Prostate gland (tissue), 2 donors: ENCODE data around the gene SHFL. TPM values are rescaled to one million over a fixed set of nuclear protein-coding genes. Genes with fewer than 3 reads are reported as not detected.

Experiments
- DNase-seq: peaks from one replicate; pipeline ENCODE4 v3.0.0-alpha.2; 2019; ENCODE audit warnings: low spot score
- H3K27ac ChIP-seq, 2 donors: fragments of 200-600 bp; sonication (generic); 2 replicates each; pipeline ENCODE4 v1.5.1; 2017 to 2019
- H3K27me3 ChIP-seq: fragments of 200-600 bp; sonication (generic); replicated peaks from 2 replicates; pipeline ENCODE4 v1.5.1; 2019; ENCODE audit not compliant: insufficient read depth
- H3K36me3 ChIP-seq, 2 donors: fragments of 200-600 bp; sonication (generic); 1 replicate in 1 of 2; 2 replicates in 1 of 2; pipeline versions ENCODE4 v1.5.1 to v1.8.1; 2017 to 2019
- H3K4me1 ChIP-seq: fragments of 200-600 bp; sonication (generic); replicated peaks from 2 replicates; pipeline ENCODE4 v1.5.1; 2019
- H3K4me3 ChIP-seq, 2 donors: fragments of 200-600 bp; sonication (generic); 2 replicates each; pipeline ENCODE4 v1.5.1; 2017 to 2019
- H3K9me3 ChIP-seq: fragments of 200-600 bp; sonication (generic); 2 replicates; pipeline ENCODE4 v1.5.1; 2017
- POLR2A ChIP-seq: fragments of 450-650 bp; IDR thresholded peaks from one replicate; pipeline ENCODE4 v1.6.1; 2016; ENCODE audit warnings: antibody characterized with exemption, mild to moderate bottlenecking
- POLR2AphosphoS5 ChIP-seq: sonication (generic); formaldehyde crosslinking; IDR thresholded peaks from one replicate; pipeline ENCODE4 v1.6.1; 2017; ENCODE audit warnings: antibody characterized with exemption
- WGBS: methylation state at CpG from one replicate; pipeline ENCODE4 v1.1.5; 2018; 5-methylcytosine and 5-hydroxymethylcytosine counted together
- intact Hi-C: fragments of 100-400 bp; cut with DNase I; formaldehyde crosslinking; loops from one replicate; pipeline ENCODE4 v1.14.2; 2022
- total RNA-seq, 2 donors: library from RNA; depleted of rRNA; stranded (reverse); fragments of >200 nt; gene quantifications; one replicate each; pipeline ENCODE4 v1.1.0, GENCODE V29; 2016
- TF ChIP-seq, protein P1 (sequence below), 4 experiments: fragments of 200-600 bp in 2 of 4; fragments of 450-650 bp in 2 of 4; sonication (generic) in 2 of 4; IDR thresholded peaks; 1 replicate in 3 of 4; 2 replicates in 1 of 4; pipeline ENCODE4 v1.5.1; 2016 to 2019; ENCODE audit warnings: antibody characterized with exemption in 4 of 4, mild to moderate bottlenecking in 2 of 4, moderate library complexity in 2 of 4

SHFL gene
- total RNA-seq, 2 donors from 2014 or later: 23.5 to 36.0 TPM

DNA sequence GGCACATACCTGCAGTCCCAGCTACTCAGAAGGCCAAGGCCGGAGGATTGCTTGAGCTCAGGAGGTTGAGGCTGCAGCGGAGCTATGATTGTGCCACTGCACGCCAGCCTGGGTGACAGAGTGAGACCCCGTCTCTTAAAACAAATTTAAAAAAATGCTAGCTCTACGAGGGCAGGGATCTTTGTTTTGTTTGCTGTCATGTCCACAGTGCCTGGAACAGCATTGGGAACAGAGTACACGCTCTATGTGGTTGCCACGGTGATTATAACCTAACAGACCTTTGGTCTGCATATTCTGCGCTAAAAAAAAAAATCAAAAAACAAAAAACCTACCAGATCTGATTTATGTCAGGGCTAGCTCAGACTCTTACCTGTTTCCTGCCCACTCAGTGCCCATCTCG, 2.2 kb upstream of the SHFL start:
- no peaks in the 10 kb centered on the region for H3K36me3 ChIP-seq
- no peaks in the 10 kb centered on the region for H3K27me3 ChIP-seq
- H3K4me3 ChIP-seq: no peak overlapping the region
- H3K27ac ChIP-seq: no peak overlapping the region
- H3K4me1 ChIP-seq: no peaks in the 10 kb centered on the region
- intact Hi-C loops: no loop called here
- 85% methylated on average over 9 of the region's 9 CpGs for WGBS
- H3K9me3 ChIP-seq: no peaks in the 10 kb centered on the region
- no peak for TF ChIP-seq POLR2A
- TF ChIP-seq, protein P1, sequence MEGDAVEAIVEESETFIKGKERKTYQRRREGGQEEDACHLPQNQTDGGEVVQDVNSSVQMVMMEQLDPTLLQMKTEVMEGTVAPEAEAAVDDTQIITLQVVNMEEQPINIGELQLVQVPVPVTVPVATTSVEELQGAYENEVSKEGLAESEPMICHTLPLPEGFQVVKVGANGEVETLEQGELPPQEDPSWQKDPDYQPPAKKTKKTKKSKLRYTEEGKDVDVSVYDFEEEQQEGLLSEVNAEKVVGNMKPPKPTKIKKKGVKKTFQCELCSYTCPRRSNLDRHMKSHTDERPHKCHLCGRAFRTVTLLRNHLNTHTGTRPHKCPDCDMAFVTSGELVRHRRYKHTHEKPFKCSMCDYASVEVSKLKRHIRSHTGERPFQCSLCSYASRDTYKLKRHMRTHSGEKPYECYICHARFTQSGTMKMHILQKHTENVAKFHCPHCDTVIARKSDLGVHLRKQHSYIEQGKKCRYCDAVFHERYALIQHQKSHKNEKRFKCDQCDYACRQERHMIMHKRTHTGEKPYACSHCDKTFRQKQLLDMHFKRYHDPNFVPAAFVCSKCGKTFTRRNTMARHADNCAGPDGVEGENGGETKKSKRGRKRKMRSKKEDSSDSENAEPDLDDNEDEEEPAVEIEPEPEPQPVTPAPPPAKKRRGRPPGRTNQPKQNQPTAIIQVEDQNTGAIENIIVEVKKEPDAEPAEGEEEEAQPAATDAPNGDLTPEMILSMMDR (IDR thresholded peaks at IDR 0.05): no peak
- TF ChIP-seq POLR2AphosphoS5: no peak
- no peak for DNase-seq

DNA sequence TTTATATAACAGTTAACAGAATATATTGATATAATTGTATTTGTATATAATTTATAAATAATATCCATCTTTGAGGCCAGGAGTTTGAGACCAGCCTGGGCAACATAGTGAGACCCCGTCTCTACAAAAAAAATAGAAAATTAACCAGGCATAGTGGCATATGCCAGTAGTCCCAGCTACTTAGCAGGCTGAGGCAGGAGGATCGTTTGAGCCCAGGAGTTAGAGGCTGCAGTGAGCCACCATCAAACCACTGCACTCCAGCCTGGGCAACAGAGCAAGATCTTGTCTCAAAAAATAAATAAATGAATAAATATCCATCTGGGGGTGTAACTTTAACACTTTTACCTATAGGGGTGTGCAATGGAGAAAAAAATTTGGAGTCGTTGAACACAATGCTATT, 1.3 kb upstream of the SHFL start:
- Histone ChIP-seq H3K4me3 (no peak overlapping the region), H3K27ac (no peak overlapping the region), H3K27me3 (no peaks in the 10 kb centered on the region), H3K36me3 (no peaks in the 10 kb centered on the region), H3K9me3 (no peaks in the 10 kb centered on the region), H3K4me1 (no peaks in the 10 kb centered on the region)
- WGBS: 68% methylated on average over 3 of the region's 3 CpGs
- intact Hi-C loops: no loop called here
- TF ChIP-seq, protein P1 (IDR thresholded peaks at IDR 0.05): no peak
- no peak for TF ChIP-seq POLR2A
- no peak for TF ChIP-seq POLR2AphosphoS5
- DNase-seq: no peak

DNA sequence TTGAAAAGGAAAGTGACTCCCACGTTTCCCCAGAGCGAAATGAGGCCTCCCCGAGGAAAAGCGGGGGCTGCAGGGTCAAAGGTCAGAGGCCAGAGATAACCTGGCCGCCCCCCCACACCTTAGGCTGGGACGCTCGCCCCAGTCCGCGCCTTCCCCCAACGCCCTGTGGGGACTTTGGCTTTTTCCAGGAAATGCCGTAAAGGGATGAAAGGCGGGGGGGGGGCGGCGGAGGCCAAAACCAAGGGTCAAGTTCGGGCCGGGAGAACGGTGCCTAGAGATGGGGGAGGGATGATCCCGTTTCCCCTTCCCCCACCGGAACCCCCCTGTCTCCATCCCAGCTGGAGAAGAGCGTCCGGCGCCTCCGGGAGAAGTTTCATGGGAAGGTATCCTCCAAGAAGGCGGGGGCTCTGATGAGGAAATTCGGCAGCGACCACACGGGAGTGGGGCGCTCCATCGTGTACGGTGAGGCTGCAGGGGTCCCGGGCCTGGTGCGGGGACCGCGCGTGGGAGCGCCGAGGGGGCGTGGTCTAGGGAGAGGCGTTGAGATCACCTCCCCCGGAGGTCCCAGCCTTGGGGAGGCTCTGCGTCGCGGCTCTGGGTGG, 575 bp downstream of the SHFL start:
- 4% methylated on average over 43 of the region's 43 CpGs for WGBS
- Histone ChIP-seq H3K27me3 (no peaks in the 10 kb centered on the region), H3K4me3 (peak overlapping the region; percentile 70 to 96), H3K9me3 (no peaks in the 10 kb centered on the region), H3K36me3 (no peaks in the 10 kb centered on the region), H3K4me1 (no peaks in the 10 kb centered on the region), H3K27ac (peak overlapping the region; percentile 85 to 92)
- no peak for DNase-seq
- intact Hi-C loops: no loop called here
- TF ChIP-seq POLR2A (no peak), POLR2AphosphoS5 (no peak)
- TF ChIP-seq, protein P1 (IDR thresholded peaks at IDR 0.05): no peak

DNA sequence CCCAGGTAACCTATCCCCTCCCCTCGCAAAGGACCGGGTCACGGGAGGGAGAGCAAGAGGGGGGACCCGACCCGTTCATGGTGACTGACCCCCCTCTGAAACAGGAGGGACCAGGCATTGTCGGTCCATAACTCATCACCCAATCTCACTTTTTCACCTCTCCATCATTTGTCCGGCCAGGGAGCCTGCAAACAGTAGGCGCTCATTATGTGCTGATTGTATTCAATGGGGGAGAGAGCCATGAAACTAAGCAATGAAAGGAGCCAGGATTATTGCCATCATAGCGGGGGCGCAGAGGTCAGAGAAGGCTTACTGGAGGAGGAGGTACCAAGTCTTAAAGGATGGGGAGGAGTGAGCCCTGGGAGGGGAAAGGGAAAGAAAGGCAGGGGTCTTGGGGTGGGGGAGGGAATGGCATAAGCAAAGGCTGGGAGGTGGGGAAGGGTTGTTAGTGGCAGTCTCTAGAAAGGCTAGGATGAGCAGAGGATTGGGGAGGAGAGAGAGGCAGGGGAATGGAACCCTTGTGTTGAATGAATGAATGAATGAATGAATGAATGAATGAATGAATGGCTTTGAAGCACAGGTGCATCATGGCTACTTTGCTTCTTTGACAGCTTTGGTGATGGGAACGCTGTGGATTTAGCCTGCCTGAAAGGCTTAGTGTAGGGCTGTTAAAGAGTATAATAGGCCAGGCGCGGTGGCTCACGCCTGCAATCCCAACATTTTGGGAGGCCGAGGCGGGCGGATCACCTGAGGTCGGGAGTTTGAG, 1.4 kb downstream of the SHFL start:
- WGBS: 90% methylated on average over 18 of the region's 18 CpGs
- Histone ChIP-seq H3K27ac (peak overlapping the region in 1 of 2 donors; percentile 85), H3K9me3 (no peaks in the 10 kb centered on the region), H3K27me3 (no peaks in the 10 kb centered on the region), H3K36me3 (no peaks in the 10 kb centered on the region), H3K4me1 (no peaks in the 10 kb centered on the region), H3K4me3 (no peak overlapping the region)
- intact Hi-C loops: no loop called here
- DNase-seq: no peak
- TF ChIP-seq, protein P1 (IDR thresholded peaks at IDR 0.05): no peak
- TF ChIP-seq POLR2AphosphoS5 (no peak), POLR2A (no peak)
